Measurements from ENCODE around the gene TPRX1. TPM values are rescaled to one million over a fixed set of nuclear protein-coding genes. Genes with fewer than 3 reads are reported as not detected.
A peak's percentile ranks its signal among the peaks of the same experiment; 100 is the strongest.

Gene TPRX1
- total and polyA plus RNA-seq, 2 of the 4 experiments (the other 2 are of a cell fraction), result not detected

GRCh38 chr19:47780215-47780551, 24.2 kb downstream of the TPRX1 start:
- Histone ChIP-seq H3K4me1 (ENCODE audit: control insufficient read depth, insufficient read depth, low read length) (peaks cover 2% of the 10 kb centered on the region; the same call in 1 of the 2 replicates), H3K27me3 (ENCODE audit: control insufficient read depth, insufficient read depth, low read length) (no peaks in the 10 kb centered on the region), H3K4me3 (ENCODE audit: insufficient read depth, low read depth, low read length) (no peak overlapping the region), H3K18ac (ENCODE audit: low read depth, low read length) (no peak overlapping the region), H3K4ac (ENCODE audit: low read depth, low read length) (no peak overlapping the region), H4K91ac (ENCODE audit: insufficient read depth, low read depth, low read length) (no peak overlapping the region), H4K5ac (ENCODE audit: low read depth, low read length) (no peak overlapping the region), H4K8ac (ENCODE audit: low read depth in 2 of 2, low read length in 2 of 2) (no peak overlapping the region), H3K36me3 (ENCODE audit: control insufficient read depth, insufficient read depth, low read length) (peaks cover 35% of the 10 kb centered on the region), H2BK15ac (ENCODE audit: low read depth, low read length) (no peak overlapping the region), H3K27ac (ENCODE audit: insufficient read depth, low read length) (no peak overlapping the region), H3K9me3 (ENCODE audit: control insufficient read depth, insufficient read depth, low read length) (no peaks in the 10 kb centered on the region), H3K4me2 (ENCODE audit: low read depth, low read length) (peak overlapping the region; percentile 100; the same call in 1 of the 2 replicates), H3K23ac (ENCODE audit: low read depth, low read length) (no peak overlapping the region), H3K9ac (ENCODE audit: low read depth, low read length) (no peak overlapping the region), H4K20me1 (ENCODE audit: insufficient read depth, low read length) (peaks cover 30% of the 10 kb centered on the region; the same call in 1 of the 2 replicates), H2BK20ac (ENCODE audit: low read depth, low read length) (no peak overlapping the region), H2AK9ac (replicated peaks; ENCODE audit: low read depth, low read length, poor library complexity) (no peak overlapping the region), H3K14ac (replicated peaks; ENCODE audit: low read depth, low read length) (no peak overlapping the region; the same call in 1 of the 2 replicates), H3K9me1 (ENCODE audit: insufficient read depth, low read length) (peaks cover 14% of the 10 kb centered on the region), H2AK5ac (ENCODE audit: low read depth, low read length) (no peak overlapping the region), H2BK120ac (ENCODE audit: low read depth, low read length) (no peak overlapping the region), H2AFZ (replicated peaks; ENCODE audit: low read length, poor library complexity) (no peak overlapping the region), H2BK5ac (ENCODE audit: low read depth, low read length, poor library complexity, severe bottlenecking) (no peak overlapping the region), H3K79me1 (ENCODE audit: low read depth in 1 of 2, low read length in 2 of 2) (peaks cover 26 to 44% of the 10 kb centered on the region in 2 experiments), H3K56ac (ENCODE audit: extremely low read depth, insufficient read depth, low read length) (no peak overlapping the region)
- intact Hi-C loops (cut with micrococcal nuclease) (no loop called here), in situ Hi-C loops (cut with MboI; ENCODE audit: low sequenced_read_pairs) (loop anchor here (10.0 kb wide), 1 partner anchor 345 kb away; no protein-coding TSS in a partner anchor), dilution Hi-C loops (cut with HindIII; ENCODE audit: low sequenced_read_pairs, unreplicated experiment) (no loop called here)
- 93% methylated on average over 2 of the region's 9 CpGs; no CpG with 5 or more reads in 1 of the 2 experiments for WGBS, 2 experiments (ENCODE audit: extremely low coverage in 2 of 2, insufficient read length in 1 of 2)
- no peak for ATAC-seq (ENCODE audit: low read depth)
- no peak for TF ChIP-seq BHLHE40 (IDR thresholded peaks at IDR 0.05; ENCODE audit: low read depth, low read length)
- BruUV-seq (replicated peaks), result no TSS peak
- DNase-seq, result no peak
- POLR2A ChIA-PET (ENCODE audit: unreplicated experiment), result no interaction called here
- CTCF ChIA-PET, result interaction anchor here (0.6 kb wide), 1 partner anchor 68 kb away, joined by 5 read pairs; no protein-coding TSS in a partner anchor

Measured in IMR-90 (cell line).